Naive thymus-derived CD4-positive, alpha-beta T cell (primary cell): ENCODE results near the gene ADAM33. TPM values are rescaled to one million over a fixed set of nuclear protein-coding genes. Genes with fewer than 3 reads are reported as not detected.

Source experiments
- ATAC-seq: fragments of 150-1000 bp; cut with Tn5 transposase; 2 replicates; pipeline ENCODE4 v1.10.0; 2021; ENCODE audit warnings: mild to moderate bottlenecking, moderate library complexity
- CTCF ChIA-PET: fragments of 350-600 bp; sonication (Branson Sonifier 250); formaldehyde crosslinking; loops from one replicate; lab custom pipeline; 2021; ENCODE audit warnings: antibody characterized with exemption; lab: Charles Lee
- POLR2A ChIA-PET: fragments of 350-600 bp; sonication (Branson Sonifier 250); formaldehyde crosslinking; loops from one replicate; lab custom pipeline; 2021; ENCODE audit warnings: antibody characterized with exemption, inconsistent platforms; lab: Charles Lee
- DNase-seq, 9 donors: peaks; one replicate each; pipeline versions ENCODE4 v3.0.0 to v3.0.0-alpha.2; 2020 to 2022; ENCODE audit warnings: mixed read lengths in 1 of 9
- H3K27ac ChIP-seq: one replicate; pipeline ENCODE4 v1.7.0; 2013; ENCODE audit warnings: mild to moderate bottlenecking, low read depth, low read length, moderate library complexity
- H3K27me3 ChIP-seq, 2 donors: one replicate each; pipeline ENCODE4 v1.7.0; 2013; ENCODE audit warnings: low read length in 2 of 2, mild to moderate bottlenecking in 2 of 2, moderate library complexity in 2 of 2; ENCODE audit not compliant: control insufficient read depth in 2 of 2, insufficient read depth in 2 of 2
- H3K36me3 ChIP-seq, 3 experiments: 1 replicate in 2 of 3; 2 replicates in 1 of 3; pipeline ENCODE4 v1.7.0; 2013; ENCODE audit warnings: low read length in 3 of 3, mild to moderate bottlenecking in 3 of 3, moderate library complexity in 1 of 3; ENCODE audit not compliant: insufficient read depth in 3 of 3, control insufficient read depth in 2 of 3
- H3K4me1 ChIP-seq, 2 donors: one replicate each; pipeline ENCODE4 v1.7.0; 2013; ENCODE audit warnings: low read length in 2 of 2, mild to moderate bottlenecking in 2 of 2, moderate library complexity in 1 of 2; ENCODE audit not compliant: control insufficient read depth in 2 of 2, insufficient read depth in 2 of 2
- H3K4me3 ChIP-seq: 2 replicates; pipeline ENCODE4 v1.7.0; 2013; ENCODE audit warnings: mild to moderate bottlenecking, low read length
- H3K9me3 ChIP-seq, 3 experiments: 1 replicate in 2 of 3; 2 replicates in 1 of 3; pipeline ENCODE4 v1.7.0; 2013; ENCODE audit warnings: low read length in 3 of 3; ENCODE audit not compliant: control insufficient read depth in 2 of 3
- H3K27ac Mint-ChIP-seq, 9 donors: one replicate each; pipeline ENCODE4 v1.8.0; 2020 to 2022; ENCODE audit warnings: mixed read lengths in 9 of 9, mild to moderate bottlenecking in 8 of 9, moderate library complexity in 5 of 9, inconsistent platforms in 2 of 9
- H3K27me3 Mint-ChIP-seq, 5 donors: one replicate each; pipeline ENCODE4 v1.8.0; 2021 to 2022; ENCODE audit warnings: mixed read lengths in 5 of 5, mild to moderate bottlenecking in 1 of 5
- H3K36me3 Mint-ChIP-seq, 5 donors: one replicate each; pipeline ENCODE4 v1.8.0; 2020 to 2022; ENCODE audit warnings: mixed read lengths in 5 of 5, mild to moderate bottlenecking in 3 of 5, inconsistent platforms in 1 of 5
- H3K4me1 Mint-ChIP-seq, 7 donors: one replicate each; pipeline ENCODE4 v1.8.0; 2020 to 2022; ENCODE audit warnings: mixed read lengths in 7 of 7, mild to moderate bottlenecking in 3 of 7, inconsistent platforms in 1 of 7
- H3K4me3 Mint-ChIP-seq, 10 donors: one replicate each; pipeline ENCODE4 v1.8.0; 2020 to 2022; ENCODE audit warnings: mild to moderate bottlenecking in 10 of 10, mixed read lengths in 10 of 10, moderate library complexity in 6 of 10, inconsistent platforms in 2 of 10
- H3K9me3 Mint-ChIP-seq, 11 donors: one replicate each; pipeline ENCODE4 v1.8.0; 2020 to 2022; ENCODE audit warnings: mixed read lengths in 11 of 11, mild to moderate bottlenecking in 4 of 11, inconsistent platforms in 1 of 11, moderate library complexity in 1 of 11
- intact Hi-C, 2 donors: fragments of 100-400 bp; cut with micrococcal nuclease; formaldehyde crosslinking; loops; one replicate each; pipeline ENCODE4 v1.15.1; 2023
- polyA plus RNA-seq, 2 donors: library from polyadenylated mRNA; unstranded; fragments of 300-500 nt; fragmentation: Illumina TruSeq; gene quantifications; one replicate each; pipeline ENCODE4 v1.2.3, GENCODE V29; 2021
- total RNA-seq, 6 experiments: library from RNA in 5 of 6; stranded (reverse) in 5 of 6; gene quantifications; 1 replicate in 5 of 6; 2 replicates in 1 of 6; pipeline ENCODE4 v1.2.3 and lab custom pipeline; 2021 to 2026

ADAM33 gene
- total and polyA plus RNA-seq, 7 experiments from 2014 or later, result 0.20 TPM; not detected in 6

GRCh38 chr20:3696745-3697587, 15.2 kb upstream of the ADAM33 start:
- H3K4me1 Mint-ChIP-seq, result no peaks in the 10 kb centered on the region
- Histone ChIP-seq H3K4me1 (no peaks in the 10 kb centered on the region), H3K27ac (no peak overlapping the region), H3K36me3 (no peaks in the 10 kb centered on the region), H3K9me3 (no peaks in the 10 kb centered on the region), H3K27me3 (no peaks in the 10 kb centered on the region), H3K4me3 (no peak overlapping the region)
- intact Hi-C loops, result no loop called here
- no peak for DNase-seq
- H3K27me3 Mint-ChIP-seq, result no peaks in the 10 kb centered on the region
- H3K36me3 Mint-ChIP-seq, result no peaks in the 10 kb centered on the region
- H3K4me3 Mint-ChIP-seq, result no peak overlapping the region
- ChIA-PET POLR2A (interaction anchor here (0.6 kb wide), 1 partner anchor 70 kb away, joined by 3 read pairs; the partner anchor contains the start of gene ADISSP), CTCF (interaction anchor here (0.9 kb wide), 1 partner anchor 19 kb away, joined by 3 read pairs; no protein-coding TSS in a partner anchor)
- no peak for ATAC-seq
- H3K27ac Mint-ChIP-seq, result no peak overlapping the region
- no peaks in the 10 kb centered on the region for H3K9me3 Mint-ChIP-seq

DNA sequence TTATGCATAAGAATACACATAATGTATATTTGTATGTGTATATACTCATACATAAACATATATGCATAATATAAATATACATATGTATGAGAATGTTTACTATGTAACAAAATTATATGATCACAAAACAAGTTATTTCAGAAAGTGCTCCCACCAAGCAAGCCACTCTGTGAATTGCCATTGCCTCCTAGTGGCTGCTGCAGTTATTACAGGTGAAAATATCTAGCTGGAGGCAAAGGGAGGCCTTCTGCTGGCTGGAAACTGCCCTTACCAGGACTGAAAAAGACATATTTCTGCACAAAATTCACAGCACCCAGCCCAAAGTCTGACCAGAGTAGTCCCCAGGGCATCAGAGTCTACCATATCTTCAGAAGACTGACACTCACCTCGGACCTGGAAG, 14.4 kb upstream of the ADAM33 start:
- Histone ChIP-seq H3K4me1 (no peaks in the 10 kb centered on the region), H3K4me3 (no peak overlapping the region), H3K27me3 (no peaks in the 10 kb centered on the region), H3K9me3 (no peaks in the 10 kb centered on the region), H3K27ac (no peak overlapping the region), H3K36me3 (no peaks in the 10 kb centered on the region)
- Mint-ChIP-seq H3K27me3 (no peaks in the 10 kb centered on the region), H3K4me1 (no peaks in the 10 kb centered on the region), H3K36me3 (no peaks in the 10 kb centered on the region), H3K27ac (no peak overlapping the region), H3K4me3 (no peak overlapping the region), H3K9me3 (no peaks in the 10 kb centered on the region)
- ChIA-PET CTCF (no interaction called here), POLR2A (interaction anchor here (0.6 kb wide), 1 partner anchor 71 kb away, joined by 3 read pairs; the partner anchor contains the start of gene ADISSP)
- no peak for DNase-seq
- ATAC-seq, result no peak
- intact Hi-C loops, result no loop called here

DNA sequence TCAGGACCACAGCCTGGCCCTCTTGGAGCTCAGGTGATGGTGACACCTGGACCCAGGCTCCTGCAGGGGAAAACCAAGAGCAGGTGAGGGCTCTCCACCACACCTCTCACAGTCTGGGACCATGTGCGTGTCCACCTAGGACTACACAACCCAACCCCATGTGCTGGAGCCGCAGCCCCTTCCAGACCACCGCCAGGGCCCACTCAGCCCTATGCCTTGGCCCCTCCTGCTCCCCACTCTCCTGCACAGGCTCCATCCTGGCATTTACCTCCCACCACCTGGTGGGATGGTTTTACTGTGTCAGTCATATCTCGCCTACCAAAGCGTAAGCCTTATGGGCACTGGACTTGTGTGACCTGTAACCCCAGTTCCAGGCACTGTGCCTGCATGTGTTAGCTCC, 13.1 kb upstream of the ADAM33 start:
- ChIA-PET CTCF (no interaction called here), POLR2A (no interaction called here)
- no peak for DNase-seq
- Mint-ChIP-seq H3K27me3 (no peaks in the 10 kb centered on the region), H3K27ac (no peak overlapping the region), H3K4me1 (no peaks in the 10 kb centered on the region), H3K4me3 (no peak overlapping the region), H3K9me3 (no peaks in the 10 kb centered on the region), H3K36me3 (no peaks in the 10 kb centered on the region)
- no peaks in the 10 kb centered on the region for H3K4me1 ChIP-seq
- no peaks in the 10 kb centered on the region for H3K27me3 ChIP-seq
- no peaks in the 10 kb centered on the region for H3K9me3 ChIP-seq
- H3K4me3 ChIP-seq, result no peak overlapping the region
- H3K36me3 ChIP-seq, result no peaks in the 10 kb centered on the region
- ATAC-seq, result no peak
- no peak overlapping the region for H3K27ac ChIP-seq
- intact Hi-C loops, result no loop called here

DNA sequence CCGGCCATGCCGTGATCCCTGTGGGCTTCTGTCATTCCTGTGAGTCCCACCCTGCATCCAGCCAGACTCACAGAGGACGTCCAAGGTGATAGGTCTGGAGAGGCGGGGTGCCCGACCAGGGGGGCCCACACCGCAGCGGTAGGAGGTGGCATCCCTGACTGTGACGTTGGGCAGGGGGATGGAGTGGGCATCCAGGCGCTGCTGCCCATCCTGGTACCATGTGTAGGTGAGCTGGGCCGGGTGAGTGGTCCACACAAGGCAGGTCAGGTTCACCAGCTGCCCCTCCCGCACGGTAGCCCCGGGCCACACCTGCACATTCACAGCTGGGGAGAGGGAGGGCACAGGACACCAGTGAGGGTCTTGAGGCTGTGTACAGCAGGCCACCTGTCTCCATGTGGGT, 11.6 kb upstream of the ADAM33 start:
- POLR2A ChIA-PET, result no interaction called here
- Mint-ChIP-seq H3K27ac (no peak overlapping the region), H3K4me3 (no peak overlapping the region), H3K36me3 (no peaks in the 10 kb centered on the region), H3K4me1 (peaks cover 0 to 3% (median 0%) of the 10 kb centered on the region in 7 donors), H3K27me3 (no peaks in the 10 kb centered on the region), H3K9me3 (no peaks in the 10 kb centered on the region)
- no peaks in the 10 kb centered on the region for H3K27me3 ChIP-seq
- intact Hi-C loops, result no loop called here
- H3K9me3 ChIP-seq, result no peaks in the 10 kb centered on the region
- CTCF ChIA-PET, result no interaction called here
- no peak overlapping the region for H3K27ac ChIP-seq
- H3K4me1 ChIP-seq, result no peaks in the 10 kb centered on the region
- ATAC-seq (no peak), DNase-seq (no peak)
- no peaks in the 10 kb centered on the region for H3K36me3 ChIP-seq
- H3K4me3 ChIP-seq, result no peak overlapping the region

- ATAC-seq, result no peak
- intact Hi-C loops, result no loop called here
Observed at GRCh38 chr20:3692706-3693294, 11.0 kb upstream of the ADAM33 start.

DNA sequence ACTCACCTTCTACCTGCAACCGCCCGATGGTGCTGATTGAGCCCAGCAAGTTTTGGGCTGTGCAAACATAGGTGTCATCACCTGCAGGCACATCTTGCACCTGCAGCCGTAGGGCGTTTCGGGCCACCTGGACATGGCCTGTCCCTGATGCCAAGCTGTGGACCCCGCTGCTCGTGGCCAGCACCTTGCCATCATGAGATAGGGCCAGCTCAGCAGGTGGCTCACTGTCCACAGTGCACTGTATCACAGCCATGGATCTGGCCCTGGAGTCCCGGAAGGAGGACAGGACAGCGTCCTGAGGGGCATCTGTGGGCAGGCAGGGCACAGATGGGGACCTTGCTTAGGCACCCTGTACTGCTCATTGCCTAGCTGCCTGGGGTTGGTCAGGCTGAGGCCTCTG, 10.1 kb upstream of the ADAM33 start:
- DNase-seq, result no peak
- Mint-ChIP-seq H3K27ac (no peak overlapping the region), H3K9me3 (no peaks in the 10 kb centered on the region), H3K4me3 (no peak overlapping the region), H3K36me3 (no peaks in the 10 kb centered on the region), H3K4me1 (peaks cover 0 to 3% (median 0%) of the 10 kb centered on the region in 7 donors), H3K27me3 (peaks cover 0 to 3% (median 0%) of the 10 kb centered on the region in 5 donors)
- ChIA-PET POLR2A (no interaction called here), CTCF (interaction anchor here (0.5 kb wide), 1 partner anchor 14 kb away, joined by 3 read pairs; no protein-coding TSS in a partner anchor)
- Histone ChIP-seq H3K27me3 (no peaks in the 10 kb centered on the region), H3K4me1 (no peaks in the 10 kb centered on the region), H3K27ac (no peak overlapping the region), H3K4me3 (no peak overlapping the region), H3K36me3 (no peaks in the 10 kb centered on the region), H3K9me3 (no peaks in the 10 kb centered on the region)
- ATAC-seq, result no peak
- intact Hi-C loops, result no loop called here

More at GRCh38 chr20:3692706-3693294, 11.0 kb upstream of the ADAM33 start:
- Mint-ChIP-seq H3K27ac (no peak overlapping the region), H3K4me3 (no peak overlapping the region), H3K36me3 (no peaks in the 10 kb centered on the region), H3K4me1 (peaks cover 0 to 3% (median 0%) of the 10 kb centered on the region in 7 donors), H3K27me3 (no peaks in the 10 kb centered on the region), H3K9me3 (no peaks in the 10 kb centered on the region)
- no peaks in the 10 kb centered on the region for H3K4me1 ChIP-seq
- CTCF ChIA-PET, result no interaction called here
- H3K27ac ChIP-seq, result no peak overlapping the region
- no peaks in the 10 kb centered on the region for H3K9me3 ChIP-seq
- H3K36me3 ChIP-seq, result no peaks in the 10 kb centered on the region
- POLR2A ChIA-PET, result no interaction called here
- H3K4me3 ChIP-seq, result no peak overlapping the region
- H3K27me3 ChIP-seq, result no peaks in the 10 kb centered on the region
- DNase-seq, result no peak
